HG02678 (cell line): ENCODE results near the gene EPC2.
"Not testable (repeated sequence)": the region's sequence is repeated elsewhere in the genome, so short reads cannot be mapped to it uniquely, and the experiment has no call there.

Experiments used
- ATAC-seq: cut with Tn5 transposase; IDR thresholded peaks from one replicate; pipeline ENCODE4 v1.9.1; 2021; ENCODE audit warnings: mild to moderate bottlenecking, moderate library complexity; ENCODE audit not compliant: unreplicated experiment

The EPC2 gene

DNA sequence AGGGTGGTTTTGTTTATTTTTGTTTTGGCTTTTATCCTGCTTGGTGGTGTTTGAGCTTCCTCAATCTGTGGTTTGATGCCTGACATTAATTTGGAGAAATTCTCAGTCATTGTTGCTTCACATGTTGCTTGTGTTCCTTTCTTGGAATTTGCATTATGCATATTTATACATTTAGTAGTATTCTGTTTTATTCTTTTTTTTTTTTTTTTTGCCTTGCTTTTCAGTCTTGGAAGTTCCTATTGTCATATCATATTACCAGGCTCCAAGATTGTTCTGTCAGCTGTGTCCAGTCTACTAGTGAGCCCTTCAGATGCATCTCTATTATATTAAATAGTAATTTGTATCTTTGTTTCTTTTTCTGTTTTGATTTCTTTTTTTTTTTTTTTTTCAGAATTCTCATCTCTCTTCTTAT, 77.0 kb downstream of the EPC2 start:
- ATAC-seq: no peak

DNA sequence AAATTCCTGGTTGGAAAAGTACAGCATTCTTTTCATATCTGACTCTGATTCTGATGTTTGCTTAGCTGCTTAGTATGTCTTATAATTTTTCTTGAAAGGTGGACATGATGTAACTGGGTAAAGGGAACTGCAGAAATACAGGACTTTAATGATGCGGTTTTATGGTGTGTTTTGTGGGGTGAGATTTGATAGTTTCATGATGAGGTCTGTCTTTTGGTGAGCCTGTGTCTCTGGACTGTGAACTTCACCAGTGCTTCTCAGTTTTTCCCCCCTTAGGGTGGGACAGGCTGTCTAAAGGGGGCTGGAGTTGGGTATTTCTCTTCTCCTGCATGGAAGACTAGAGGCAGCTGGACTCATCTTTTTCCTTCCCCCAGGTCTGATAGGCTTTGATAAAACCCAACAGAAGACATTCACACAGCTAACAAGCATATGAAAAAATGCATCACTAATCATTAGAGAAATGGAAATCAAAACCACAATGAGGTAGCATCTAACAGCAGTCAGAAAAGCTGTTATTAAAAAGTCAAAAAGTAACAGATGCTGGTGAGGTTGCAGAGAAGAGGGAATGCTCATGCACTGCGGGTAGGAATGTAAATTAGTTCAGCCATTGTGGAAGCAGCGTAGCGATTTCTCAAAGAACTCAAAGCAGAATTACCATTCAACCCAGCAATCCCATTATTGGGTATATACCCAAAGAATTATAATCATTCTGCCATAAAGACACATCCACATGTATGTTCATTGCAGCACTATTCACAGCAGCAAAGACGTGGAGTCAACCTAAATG, 77.6 kb downstream of the EPC2 start:
- ATAC-seq: no peak

DNA sequence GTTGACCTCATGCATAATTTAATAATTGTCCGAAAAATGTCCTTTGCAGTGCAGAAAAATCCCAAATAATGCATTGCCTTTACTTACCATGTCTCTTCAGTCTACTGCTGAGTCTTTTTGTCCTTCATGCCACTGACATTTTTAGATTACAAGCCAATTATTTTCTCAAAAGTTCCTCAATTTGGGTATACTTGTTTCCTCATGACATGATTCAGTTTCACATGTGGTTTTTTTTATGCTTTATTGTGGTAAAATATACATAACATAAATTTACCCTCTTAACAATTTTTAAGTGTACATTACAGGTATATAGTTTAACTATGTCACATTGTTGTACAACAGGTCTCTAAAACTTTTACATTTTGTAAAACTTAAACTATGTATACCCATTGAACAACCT, 81.0 kb downstream of the EPC2 start:
- ATAC-seq: peak; percentile 6

DNA sequence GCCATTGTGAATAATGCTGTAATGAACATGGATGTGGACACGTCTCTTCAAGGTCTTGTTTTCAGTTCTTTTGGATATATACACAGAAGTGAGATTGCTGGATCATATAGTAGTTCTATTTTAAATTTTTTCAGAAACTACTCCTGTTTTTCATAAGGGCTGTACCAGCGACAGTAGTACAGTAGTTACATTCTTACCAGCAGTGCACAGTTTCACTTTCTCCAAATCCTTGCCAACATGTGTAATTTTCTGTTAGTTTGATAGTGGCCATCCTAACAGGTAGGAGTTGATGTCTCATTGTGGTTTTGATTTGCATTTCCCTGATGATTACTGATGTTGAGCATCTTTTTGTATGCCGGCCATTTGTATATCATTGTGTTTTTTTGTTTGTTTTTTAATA, 81.7 kb downstream of the EPC2 start:
- peak; percentile 63 for ATAC-seq

DNA sequence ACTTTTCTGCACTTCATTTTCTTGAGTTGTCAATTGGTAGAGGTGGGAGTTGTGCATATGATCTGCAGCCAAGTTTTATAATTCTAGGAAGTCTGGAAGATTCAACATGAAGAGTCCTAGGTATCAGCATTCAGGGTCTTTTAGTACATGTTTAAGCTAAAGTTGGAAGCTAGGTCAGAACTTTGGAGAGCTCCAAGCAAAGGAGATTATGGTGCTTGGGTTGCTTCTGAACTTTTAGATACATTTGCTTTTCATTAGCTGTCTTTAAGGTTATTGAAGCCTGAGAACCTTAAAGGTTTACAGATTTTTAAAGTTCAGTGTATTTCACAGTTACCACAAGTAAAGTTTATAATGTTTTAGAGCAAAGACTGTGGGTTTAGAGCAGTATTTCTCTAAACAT, 85.5 kb downstream of the EPC2 start:
- ATAC-seq: no peak

DNA sequence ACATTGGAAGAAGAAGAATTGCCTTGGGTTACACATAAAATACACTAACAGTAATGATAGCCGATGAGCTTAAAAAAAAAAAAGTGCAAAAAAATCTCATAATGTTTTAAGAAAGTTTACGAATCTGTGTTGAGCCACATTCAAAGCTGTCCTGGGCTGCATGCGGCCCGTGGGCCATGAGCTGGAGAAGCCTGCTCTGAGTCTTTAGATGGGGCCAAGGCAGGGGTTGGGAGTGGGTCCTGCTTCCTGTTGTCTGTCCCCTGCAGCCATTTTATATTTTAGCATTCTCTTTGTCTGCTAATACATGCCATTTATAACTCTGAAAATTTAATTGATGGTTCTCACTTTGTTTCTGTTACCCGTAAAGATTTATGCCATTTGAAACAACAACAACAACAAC, 93.2 kb downstream of the EPC2 start:
- no peak for ATAC-seq

DNA sequence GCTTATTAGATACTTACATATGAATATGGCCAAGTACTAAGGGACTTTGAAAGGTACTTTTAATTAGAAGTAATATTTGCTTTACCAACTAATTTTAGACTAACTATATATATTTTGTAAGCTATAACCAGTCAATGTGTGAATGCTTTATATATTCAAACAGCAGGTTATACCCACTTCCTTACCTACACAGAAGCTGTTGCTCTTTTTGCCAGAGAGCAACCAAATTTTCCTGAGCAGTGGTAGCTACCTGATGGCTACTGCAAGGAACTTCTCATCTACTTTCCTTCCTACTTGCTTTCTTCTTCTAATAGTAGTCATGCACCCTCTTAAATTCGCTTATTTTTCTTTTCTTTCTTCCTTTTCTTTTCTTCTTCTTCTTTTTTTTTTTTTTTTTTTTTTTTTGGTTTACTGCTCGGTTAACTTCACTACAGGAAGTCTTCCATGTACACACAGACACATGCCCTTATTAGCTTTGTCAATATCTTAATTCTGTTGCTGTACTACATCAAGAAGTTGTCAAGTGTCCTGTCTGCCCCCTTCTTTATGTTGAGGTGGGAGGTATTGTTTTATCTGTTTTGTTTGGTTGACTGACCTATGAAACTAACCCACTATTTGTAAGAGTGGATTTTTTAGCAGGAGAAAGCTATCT, 95.0 kb downstream of the EPC2 start:
- ATAC-seq: no peak

DNA sequence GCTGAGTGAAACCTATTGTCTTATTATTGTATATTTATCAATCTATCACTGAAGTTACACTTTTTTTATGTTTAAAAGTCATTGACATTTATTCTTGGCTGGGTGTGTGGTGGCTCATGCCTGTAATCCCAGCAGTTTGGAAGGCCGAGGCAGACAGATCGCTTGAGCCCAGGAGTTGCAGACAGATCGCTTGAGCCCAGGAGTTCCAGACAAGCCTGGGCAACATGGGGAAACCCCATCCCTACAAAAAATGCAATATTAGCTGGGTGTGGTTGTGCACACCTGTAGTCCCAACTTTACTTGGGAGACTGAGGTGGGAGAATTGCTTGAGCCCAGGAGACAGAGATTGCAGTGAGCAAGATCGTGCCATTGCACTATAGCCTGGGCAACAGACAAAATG, 97.8 kb downstream of the EPC2 start:
- no peak for ATAC-seq

DNA sequence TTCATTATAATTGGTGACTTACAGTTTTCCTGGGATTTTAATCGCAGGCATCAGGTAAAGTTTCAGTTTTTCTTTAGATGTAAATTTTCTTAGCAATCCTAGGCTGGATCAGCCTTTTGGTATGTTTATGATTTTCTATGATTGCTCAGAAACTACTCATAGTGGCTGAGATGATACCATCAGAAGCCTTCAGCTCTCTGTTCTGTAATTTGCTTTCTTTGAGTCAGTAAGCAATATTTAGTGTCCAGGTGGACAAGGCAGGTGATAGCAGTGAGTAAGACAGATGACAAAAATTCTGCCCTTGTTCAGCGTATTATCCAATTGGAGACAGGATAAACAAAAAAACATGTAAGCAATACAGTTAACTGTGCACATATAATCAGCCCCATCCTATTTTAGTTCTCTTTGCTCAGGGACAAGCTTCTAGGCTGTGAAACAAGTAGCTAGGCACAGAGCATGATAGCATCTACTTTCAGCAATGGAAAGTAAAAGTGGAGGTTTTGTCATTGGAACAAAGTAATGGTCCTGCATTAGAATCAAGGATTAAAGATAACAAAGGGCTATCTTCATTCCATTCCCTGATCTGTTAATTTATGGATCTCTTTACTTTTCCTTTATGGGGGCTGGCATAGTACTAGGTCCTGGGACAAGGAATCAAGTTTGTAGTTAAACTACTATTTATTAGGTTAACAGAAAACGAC, 100.8 kb downstream of the EPC2 start:
- no peak for ATAC-seq

DNA sequence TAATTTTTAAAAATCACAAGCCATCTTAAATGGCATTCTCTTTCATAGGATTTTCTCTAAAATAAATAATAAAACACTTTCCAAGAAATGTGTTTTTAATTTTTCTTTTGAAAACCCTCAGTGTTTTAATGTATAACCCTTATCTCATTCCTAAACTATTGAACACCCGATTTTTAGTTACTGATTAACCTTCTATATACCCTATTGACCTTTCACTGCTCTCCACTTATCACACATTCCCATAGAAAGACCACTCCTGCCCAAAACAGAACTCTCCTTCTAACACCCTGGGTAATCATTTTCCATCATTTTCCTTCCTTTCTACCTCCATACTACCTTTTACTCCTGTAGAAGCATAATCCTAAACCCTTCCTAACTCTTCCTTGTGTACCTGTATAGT, 102.4 kb downstream of the EPC2 start:
- ATAC-seq: no peak

DNA sequence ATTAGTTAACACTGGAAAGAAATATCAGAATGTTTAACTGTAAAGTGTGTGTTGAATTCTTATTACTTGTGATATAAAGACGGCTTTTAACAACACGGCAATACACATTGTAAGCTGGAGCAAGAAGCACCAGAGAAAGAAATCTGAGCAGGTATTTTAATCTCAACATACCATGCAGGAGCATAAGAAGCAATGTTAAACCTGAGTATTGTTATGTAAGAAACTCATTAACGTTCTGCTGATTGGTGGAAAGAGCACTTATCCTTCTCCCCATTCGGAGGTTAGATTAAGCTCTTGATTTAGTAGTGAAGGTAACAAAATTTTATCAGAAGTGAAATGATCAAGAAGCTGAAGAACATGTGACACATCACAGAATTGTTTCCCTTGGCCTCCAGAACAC, 107.4 kb downstream of the EPC2 start:
- no peak for ATAC-seq

DNA sequence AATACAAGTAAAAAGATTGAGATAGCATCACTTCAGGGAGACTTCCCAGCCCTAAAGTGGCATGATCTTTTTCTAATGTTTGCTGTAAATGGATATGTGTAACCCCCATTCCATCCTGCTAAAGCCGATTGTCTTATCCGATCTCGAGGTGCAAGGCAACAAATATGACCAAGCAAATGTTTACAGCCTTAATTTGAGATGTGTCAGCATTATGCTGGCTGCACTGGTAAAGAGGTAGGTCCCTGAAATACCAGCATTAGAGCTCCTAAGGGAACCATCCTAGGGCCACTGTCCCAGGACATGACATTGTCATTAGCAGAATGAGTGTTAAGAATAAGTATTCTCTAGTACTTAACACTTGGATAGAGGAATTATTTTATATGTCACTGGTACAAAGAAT, 108.4 kb downstream of the EPC2 start:
- ATAC-seq: no peak

DNA sequence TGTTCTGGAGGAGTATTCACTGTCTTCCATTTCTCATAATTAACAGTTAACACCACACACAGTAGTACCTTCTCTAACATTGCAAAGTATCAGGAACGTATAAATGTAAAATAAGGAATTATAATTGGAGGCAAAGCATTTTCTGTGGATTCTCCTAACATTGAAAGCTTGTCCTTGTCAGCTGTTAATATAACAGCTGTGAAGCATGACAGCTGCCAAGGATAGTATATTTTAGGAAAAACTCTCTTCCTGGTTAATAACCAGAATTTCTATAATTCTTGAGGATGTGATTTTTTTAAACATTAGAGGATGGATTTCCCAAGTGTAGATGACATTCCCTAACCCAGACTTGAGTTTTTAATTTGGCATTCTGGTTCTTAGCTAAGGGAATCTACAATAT, 110.3 kb downstream of the EPC2 start:
- no peak for ATAC-seq

DNA sequence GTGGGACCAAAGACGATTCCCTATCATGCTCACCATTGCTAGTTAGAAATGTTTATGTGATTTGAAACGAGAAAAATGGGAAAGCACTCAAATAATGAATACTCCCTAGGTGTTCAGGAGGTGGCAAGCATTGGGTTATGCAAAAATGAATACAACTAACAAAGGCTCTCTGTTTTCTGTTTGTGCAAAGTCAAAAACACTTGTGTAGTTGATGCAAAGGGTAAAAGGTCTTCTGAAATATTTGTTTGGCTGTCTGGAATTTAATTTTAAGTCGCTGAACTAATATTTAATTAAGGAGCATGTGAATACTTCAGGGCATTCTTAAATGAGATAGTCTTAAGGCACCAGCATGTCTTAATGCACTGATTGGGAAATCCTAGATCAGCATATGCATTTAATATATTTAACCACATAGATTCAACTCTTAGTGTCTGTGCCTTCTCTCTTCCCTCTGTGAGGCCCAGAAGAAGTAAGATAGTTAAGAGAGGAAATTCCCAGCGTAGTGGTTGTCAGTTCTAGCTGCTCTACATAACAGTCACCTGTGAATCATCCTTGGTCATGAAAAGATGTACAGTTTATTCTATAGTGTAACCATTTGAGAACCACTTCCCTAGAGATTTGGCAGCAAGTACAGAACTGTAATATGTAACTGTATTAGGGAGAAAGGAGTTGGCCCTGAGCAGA, 111.9 kb downstream of the EPC2 start:
- ATAC-seq: no peak

DNA sequence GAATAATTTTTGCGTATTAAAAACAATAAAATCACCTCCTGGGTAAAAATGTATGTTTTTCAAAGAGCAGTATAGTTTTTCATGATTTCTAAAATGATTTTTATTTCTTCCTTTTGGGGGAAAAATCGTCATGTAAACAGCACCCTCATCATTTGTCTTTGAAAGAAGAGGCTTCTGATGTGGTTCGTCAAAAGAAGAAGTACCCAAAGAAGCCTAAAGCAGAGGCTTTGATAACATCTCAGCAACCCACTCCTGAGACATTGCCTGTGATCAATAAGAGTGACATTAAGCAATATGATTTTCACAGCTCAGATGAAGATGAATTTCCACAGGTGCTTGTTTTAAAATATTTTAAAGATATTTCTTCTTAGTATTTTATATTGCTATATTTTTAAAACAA, 120.3 kb downstream of the EPC2 start:
- no peak for ATAC-seq

DNA sequence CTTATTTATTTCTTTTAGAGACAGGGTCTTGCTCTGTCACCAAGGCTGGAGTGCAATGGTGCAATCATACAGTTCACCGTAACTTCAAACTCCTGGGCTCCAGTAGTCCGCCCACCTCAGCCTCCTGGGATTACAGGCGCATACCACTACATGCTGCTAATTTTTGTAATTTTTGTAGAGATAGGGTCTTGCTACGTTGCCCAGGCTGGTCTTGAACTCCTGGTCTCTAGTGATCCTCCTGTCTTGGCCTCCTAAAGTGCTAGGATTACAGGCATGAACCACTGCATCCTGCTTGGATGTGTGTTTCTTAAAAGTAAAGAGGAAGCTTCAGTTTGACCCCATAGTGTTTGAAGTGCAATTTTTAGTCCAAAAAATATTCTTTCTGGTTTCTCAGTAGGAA, 125.5 kb downstream of the EPC2 start:
- ATAC-seq: no peak

DNA sequence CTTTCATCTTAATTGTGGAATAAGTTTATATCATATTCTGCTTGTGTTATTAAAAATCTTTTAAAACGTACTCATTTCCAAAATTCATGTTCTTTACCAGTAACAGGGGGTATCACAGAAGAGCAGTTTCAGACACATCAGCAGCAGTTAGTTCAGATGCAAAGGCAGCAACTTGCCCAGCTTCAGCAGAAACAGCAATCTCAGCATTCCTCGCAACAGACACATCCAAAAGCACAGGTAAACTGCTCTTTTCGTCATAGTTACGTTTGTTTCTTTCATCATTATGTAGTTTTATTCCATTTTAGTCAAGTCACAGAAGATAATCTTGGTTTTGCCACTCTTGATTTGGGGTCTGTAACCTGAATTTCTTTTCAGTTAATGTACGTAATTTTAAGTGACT, 137.0 kb downstream of the EPC2 start:
- no peak for ATAC-seq

DNA sequence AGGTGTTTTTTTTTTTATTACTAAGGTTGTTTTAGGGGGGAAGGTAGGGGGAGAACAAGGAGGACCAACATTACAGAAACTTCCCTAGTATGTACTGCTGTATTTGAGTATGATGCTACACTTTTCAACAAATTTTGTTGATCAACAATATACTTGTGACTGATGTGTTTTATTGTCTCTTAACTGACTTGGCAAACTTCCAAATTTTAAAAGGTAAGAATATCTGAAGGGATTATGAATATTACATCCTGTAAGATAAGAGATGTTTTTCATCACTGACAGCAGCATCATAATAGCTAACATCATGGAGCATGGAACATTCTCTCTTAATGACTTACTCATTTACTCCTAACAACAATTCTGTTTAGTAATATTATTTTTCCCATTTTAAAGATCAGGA, 144.5 kb downstream of the EPC2 start:
- ATAC-seq: no peak

DNA sequence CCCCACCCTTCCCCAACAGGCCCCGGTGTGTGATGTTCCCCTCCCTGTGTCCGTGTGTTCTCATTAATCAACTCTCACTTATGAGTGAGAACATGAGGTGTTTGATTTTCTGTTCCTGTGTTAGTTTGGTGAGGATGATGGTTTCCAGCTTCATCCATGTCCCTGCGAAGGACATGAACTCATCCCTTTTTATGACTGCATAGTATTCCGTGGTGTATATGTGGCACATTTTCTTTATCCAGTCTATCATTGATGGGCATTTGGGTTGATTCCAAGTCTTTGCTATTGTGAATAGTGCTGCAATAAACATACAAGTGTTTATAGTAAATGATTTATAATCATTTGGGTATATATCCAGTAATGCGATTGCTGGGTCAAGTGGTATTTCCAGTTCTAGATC, 145.6 kb downstream of the EPC2 start:
- ATAC-seq: not testable (repeated sequence)

DNA sequence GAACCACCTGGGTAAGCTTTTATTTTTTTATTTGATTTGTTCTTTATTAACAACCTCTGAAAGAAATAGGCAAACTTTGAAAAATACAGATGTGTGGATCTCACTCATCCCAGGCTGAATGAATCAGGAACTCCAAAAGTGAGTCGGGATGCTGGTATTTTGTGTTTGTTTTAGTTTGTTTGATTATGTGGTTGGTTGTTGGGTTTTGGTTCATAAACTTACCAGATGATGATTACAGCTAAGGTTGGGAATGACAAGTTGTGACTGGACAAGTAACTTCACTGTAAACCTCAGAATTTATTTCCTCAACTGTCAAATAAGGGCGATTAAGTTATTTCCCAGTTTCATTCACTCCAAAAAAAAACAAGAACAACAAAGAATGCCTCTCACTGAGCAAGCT, 150.0 kb downstream of the EPC2 start:
- ATAC-seq: no peak

DNA sequence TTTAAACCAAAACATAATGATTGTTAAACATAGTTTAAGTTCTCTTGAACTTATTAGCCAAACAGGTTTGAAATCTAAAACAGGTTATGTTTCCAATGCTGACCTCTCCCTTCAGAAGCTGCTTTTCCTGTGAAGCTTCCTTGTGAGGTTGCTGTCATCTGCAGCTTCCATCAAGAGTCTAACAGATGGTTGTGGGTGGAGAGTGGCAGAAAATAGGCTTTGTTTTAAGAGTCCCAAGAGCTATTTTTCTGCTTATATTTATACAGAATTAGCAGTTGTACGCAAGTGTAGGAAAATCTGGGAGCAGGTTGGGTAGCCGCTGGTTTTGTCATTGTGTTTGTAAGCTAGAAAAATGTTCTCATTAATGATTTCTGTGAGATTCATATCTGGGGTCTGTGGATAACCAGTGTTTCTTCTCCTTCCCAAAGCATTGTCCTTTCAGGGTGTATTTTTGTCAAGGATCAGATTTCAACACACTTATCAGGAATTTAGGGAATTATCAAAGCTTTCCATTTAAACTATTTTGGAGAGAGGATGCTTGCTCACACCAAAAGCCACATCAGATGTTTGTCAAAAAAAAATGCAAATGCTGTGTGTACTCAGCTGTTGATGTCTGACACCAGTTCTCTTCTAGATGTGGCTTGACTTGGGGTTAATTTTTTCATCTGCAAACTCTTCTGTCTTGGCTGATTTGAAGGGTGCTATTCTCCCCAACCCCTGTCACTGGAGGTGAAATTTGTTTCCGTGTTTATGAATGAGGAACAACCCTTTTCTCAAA, 152.4 kb downstream of the EPC2 start:
- ATAC-seq: no peak
